HG02678 (cell line): ENCODE measurements around the gene ZNF398.
"Not testable (repeated sequence)": the region's sequence is repeated elsewhere in the genome, so short reads cannot be mapped to it uniquely, and the experiment has no call there.

ENCODE experiments used
- ATAC-seq: cut with Tn5 transposase; IDR thresholded peaks from one replicate; pipeline ENCODE4 v1.9.1; 2021; ENCODE audit warnings: mild to moderate bottlenecking, moderate library complexity; ENCODE audit not compliant: unreplicated experiment

Gene ZNF398, protein sequence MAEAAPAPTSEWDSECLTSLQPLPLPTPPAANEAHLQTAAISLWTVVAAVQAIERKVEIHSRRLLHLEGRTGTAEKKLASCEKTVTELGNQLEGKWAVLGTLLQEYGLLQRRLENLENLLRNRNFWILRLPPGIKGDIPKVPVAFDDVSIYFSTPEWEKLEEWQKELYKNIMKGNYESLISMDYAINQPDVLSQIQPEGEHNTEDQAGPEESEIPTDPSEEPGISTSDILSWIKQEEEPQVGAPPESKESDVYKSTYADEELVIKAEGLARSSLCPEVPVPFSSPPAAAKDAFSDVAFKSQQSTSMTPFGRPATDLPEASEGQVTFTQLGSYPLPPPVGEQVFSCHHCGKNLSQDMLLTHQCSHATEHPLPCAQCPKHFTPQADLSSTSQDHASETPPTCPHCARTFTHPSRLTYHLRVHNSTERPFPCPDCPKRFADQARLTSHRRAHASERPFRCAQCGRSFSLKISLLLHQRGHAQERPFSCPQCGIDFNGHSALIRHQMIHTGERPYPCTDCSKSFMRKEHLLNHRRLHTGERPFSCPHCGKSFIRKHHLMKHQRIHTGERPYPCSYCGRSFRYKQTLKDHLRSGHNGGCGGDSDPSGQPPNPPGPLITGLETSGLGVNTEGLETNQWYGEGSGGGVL

DNA sequence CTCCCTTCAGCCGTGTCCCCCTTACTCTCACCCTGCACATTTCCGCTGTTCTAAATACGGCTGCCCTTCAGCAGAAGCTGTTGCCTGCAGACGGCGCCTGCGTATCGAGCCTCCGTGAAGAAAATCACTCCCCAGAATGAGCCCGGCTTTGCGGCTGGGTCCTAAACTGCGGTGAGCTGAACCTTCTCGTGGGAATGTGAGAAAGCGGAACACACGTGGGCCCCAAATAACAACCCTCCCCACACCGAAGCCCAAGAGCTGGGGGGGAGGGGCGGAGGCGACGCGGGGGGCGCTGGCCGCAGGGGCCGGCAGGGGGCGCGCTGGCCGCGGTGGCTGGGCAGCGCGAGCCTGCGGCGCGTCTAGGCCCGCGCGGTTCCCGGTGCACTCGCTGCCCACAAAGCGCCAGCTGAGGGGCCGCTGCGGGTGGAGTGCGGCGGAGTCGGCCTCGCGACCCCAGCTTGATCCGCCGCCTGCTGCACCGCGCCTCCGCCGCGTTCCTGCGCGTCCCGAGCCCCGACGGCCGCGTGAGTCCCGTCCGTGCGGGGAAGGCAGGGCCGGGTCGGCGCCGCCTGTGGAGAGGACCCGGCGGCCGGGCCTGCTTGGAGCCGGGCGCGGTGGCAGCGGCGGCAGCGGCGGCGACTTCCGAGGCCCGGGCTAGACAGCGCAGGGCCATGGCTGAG is at the start of gene ZNF398:
Gene ZNF398 (plus strand): TSS at position 382 of the 680 bp plus-strand sequence. CDS start 290 bp downstream, at position 672.
- peak; percentile 74 for ATAC-seq

DNA sequence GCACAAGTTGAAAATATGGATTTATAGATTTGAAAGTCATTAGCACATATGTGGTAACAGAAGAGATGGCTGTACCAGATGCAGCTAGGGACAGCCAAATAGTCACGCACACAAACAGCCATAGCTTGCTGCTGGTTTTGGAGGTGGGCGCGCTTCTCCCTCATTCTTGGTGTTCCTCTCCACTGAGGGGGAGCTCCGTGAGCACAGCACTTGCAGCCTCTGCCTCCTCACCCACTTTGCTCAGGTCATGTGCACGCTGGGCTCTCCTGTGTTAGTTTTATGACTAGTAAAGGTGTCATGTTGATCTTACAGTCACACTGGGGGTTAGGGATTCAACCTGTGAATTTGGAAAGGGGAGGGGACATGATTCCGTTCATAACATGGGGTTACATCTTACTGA is 48.2 kb upstream of the ZNF398 start:
- ATAC-seq = no peak

DNA sequence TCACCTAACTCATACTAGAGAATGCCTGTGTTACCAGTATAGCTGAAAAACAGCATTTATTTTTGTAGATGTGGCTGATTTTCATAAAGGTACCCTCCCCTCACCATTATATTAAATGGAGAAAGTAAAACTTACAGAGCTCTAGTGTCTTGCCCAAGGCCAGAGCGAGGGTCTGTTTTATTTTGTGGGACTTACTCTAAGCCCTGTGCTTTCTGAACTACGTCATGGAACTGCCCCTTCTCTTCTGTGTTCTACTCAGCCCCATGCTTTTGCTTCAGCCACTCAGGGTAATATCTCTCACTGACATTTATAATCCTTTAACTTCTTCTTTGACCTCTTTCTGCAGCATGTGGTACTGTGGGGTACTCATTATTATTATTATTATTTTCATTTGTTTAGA is 46.4 kb upstream of the ZNF398 start:
- ATAC-seq = no peak

DNA sequence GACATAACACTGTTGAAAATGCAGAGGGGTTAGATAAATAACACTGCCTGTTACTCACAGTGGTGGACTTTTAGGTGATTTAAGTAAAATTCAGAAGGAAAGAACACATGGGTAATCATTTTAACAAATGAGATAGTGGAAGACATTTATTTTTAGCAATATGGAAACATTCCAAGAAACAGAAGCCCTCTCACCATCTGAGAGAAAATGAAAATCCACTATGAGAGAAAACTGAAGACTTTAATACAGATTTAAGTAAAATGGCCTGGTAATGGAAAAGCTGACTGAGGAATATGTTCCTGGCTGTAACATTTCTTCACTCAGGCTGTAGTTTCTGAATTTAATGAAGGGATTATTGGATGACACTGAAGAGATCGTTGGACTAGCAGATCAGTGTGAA is 44.6 kb upstream of the ZNF398 start:
- ATAC-seq = no peak

DNA sequence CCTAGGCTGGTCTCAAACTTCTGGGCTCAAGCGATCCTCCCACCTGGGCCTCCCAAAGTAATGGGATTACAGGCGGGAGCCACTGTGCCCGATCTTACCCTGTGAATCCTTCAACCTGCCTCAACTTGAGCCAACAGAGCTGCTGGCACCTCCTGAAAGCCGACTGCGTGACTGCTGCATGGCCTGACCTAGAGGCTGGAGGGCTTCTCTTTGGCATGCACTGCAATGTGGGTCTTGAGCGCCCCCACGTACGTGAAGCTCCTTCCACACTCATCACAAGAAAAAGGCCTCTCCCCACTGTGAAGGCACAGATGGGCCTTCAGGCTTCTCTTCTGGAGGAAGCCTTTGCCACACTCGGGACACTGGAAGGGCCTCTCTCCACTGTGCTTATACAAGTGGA is 43.8 kb upstream of the ZNF398 start:
- no peak for ATAC-seq

DNA sequence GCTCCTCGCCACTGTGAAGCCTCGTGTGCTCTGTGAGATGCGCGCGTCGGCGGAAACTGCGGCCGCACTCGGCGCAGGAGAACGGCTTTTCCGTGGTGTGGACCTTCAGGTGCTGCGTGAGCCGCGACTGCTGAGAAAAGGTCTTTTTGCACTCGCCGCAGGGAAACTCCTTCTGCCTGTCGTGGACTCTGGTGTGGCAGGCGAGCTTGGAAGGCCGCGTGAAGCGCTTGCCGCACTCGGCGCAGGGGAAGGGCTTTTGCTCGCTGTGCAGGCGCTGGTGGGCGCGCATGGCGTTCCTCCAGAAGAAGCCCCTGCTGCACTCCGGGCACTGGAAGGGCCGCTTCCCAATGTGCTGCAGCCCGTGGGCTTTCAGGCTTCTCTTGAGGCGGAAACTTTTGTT is 43.0 kb upstream of the ZNF398 start:
- ATAC-seq = no peak

DNA sequence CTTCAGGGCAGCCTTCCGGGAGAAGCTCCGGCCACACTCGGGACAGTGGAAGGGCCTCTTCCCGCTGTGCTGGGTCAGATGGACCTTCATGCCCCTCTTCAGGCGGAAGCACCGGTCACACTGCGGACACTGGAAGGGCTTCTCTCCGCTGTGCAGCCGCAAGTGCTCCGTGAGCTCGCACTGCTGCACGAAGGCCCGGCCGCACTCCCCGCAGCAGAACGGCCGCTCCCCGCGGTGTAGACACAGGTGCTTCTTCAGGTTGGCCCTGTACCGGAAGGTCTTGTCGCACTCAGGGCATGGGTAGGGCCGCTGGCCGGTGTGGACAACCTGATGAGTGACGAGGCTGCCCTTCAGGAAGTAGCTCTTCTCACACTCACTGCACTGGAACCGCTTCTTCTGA is 42.5 kb upstream of the ZNF398 start:
- no peak for ATAC-seq

DNA sequence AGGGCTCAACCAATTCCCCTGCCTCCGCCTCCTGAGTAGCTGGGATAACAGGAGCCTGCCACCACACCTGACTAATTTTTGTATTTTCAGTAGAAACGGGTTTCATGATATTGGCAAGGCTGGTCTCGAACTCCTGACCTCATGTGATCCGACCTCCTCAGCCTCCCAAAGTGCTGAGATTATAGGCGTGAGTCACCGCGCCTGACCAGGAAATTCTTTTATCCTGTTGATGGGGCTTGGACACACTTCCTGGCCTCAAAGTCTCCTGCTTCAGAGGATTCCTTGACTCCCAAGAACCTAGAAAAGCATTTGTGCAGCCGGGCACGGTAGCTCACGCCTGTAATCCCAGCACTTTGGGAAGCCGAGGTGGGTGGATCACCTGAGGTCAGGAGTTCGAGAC is 37.3 kb upstream of the ZNF398 start:
- ATAC-seq = no peak

DNA sequence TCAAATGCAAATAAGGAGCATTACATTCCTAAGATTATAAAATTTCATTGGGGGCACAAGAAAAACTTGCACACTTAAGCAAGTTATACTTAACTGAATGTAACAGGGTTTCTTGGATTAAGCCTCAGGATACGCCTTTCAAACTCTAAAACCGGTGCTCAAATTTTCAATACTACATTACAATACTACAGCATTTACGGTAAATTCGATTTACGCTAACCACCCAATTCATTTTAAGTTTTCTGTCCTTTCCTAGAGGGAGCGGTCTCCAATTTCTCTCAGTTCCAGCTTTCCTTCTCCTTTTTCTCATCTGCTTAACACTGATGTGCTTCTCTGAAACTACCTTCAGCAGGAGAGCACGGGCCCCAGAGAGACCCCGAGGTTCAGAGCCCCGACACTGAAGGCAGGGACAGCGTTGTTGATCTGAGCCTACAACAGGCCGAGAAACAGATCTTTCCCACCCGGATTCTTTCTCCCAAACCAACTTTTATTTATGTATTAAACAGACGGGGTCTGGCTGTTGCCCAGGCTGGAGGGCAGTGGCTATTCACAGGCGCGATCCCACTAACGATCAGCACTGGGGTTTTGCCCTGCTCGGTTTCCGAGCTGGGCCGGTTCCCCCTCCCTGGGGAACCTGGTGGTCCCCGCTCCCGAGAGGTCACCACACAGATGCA is 21.9 kb upstream of the ZNF398 start:
- ATAC-seq = no peak

DNA sequence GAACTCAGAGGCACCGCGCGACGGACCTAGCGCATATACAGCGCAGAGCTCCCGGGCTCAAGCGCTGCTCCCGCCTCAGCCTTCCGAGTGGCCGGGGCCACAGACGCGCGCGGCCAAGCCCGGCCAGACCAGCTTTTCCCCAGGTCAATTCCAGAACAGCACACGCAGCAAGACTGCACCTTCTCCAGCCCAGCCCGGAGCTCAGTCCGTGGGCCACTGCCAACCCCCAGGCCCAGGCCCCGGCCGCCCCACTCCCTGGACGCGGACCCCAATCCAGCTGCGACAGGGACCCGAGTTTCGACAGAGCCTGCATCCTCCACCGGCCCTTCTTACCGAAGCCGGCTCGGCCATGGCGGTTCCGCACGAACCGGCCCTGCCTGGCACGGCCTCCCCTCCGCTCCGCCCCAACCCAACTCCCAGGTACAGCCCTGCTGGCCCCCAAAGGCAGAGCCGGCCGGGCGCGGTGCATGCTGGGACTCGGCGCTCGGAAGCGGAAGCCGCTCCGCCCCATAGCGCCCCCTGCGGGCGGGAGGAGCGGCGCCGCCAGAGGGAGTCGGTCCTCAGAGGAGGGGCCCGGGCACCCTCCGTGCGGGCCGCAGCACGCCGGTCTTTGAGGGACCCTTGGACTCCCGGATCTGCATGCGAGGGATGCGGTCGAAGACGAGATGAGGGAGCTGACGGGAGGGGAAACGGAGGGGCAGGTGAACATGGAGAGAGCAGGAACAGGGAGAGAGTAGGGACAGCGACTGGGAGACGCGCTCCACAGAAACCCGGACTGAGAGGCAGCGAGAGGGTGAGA is 21.2 kb upstream of the ZNF398 start, which contains the start of gene ZNF425:
Gene ZNF425 (minus strand): TSS at position 462 of the 799 bp plus-strand sequence. CDS start 111 bp downstream, at position 351.
- peak; percentile 84 for ATAC-seq

DNA sequence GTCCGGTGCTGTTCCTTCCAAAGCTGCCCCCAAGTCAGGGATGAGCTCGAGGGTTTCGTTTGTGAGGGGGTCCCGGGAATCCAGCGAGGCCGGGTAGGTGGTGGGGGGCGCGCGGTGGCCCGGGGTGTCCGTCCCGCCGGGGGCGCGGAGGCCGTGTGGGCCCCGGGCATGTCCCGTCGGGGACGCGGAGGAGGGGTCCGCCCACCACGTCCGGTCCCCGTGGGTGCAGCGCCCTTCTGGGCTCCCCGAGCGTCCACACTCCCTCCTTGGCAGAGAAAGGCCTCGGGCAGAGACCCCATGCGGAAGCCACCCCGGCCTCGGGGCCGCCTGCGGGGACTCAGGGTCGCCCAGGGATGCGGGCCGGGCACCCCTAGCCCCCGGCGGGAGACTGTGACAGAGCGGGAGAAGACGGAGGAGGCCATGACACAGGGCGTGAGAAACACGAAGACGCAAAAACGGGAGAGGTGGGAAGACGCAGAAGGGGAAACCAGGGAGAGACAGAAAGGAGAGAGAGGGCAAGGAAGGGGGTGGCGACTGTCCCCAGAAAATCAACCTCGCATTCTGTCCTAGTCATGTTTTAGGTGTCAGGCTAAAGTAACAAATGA is 20.5 kb upstream of the ZNF398 start:
- peak; percentile 40 for ATAC-seq

DNA sequence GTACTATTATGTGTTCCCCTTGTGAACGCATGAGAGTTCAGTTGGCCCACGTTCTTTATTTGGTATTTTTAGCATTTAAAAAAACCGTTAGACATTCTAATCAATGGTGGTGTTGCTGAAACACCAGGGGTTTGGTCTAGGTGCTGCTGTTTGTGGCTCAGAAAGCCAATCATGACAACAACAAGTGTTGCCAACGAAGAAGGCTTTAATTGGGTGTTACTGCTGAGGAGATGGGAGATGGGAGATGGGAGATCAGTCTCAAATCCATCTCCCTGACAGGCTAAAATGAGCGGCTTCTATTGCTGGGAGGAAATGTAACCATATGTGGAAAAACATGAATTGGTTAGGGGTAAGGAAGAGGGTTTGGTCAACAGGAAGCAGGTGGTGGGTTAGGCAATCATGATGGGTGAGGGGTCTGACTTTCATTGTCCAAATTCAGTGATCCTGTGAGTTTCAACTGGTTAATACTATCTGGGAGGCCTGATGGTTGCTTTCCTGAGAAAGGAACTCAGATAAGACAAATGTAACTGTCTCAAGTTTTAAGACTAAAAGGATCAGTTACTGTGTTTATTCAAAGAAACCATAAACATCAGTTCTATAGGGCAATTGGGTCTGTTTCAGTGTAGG is 16.6 kb upstream of the ZNF398 start:
- ATAC-seq = no peak

DNA sequence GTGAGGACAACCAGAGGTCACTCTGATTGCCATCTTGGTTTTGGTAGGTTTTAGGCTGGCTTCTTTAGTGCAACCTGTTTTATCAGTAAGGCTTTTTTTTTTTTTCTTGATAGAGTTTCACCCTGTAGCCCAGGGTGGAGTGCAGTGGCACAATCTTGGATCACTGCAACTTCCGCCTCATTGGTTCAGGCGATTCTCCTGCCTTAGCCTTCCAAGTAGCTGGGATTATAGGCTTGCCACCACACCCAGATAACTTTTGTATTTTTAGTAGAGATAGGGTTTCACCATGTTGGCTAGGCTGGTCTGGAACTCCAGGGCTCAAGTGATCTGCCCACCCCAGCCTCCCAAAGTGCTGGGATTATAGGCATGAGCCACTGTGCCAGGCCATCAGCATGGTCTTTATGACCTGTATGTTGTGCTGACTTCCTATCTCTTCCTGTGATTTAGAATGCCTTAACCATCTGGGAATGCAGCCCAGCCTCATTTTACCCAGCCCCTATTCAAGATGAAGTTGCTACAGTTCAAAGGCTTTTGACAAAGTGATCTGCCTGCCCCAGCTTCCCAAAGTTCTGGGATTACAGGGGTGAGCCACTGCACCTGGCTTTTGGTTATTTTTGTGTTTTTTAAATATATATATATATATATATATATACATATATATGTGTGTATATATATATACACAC is 14.1 kb upstream of the ZNF398 start:
- ATAC-seq = no peak

DNA sequence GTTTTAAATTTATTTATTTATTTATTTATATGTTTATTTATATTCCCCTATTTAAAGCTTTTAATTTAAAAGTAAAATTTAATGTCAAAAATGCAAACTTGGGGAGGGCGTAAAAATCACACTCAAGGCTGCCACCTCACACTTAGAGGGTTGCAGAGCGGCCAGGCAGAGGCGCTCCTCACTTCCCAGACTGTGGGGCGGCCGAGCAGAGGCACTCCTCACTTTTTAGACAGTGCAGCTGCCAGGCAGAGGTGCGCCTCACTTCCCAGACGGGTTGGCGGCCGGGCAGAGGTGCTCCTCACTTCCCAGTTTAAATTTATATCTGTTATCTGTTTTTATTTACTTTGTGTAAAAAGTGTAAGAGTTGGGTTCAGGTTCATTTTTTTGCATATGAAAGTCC is 11.1 kb upstream of the ZNF398 start:
- no peak for ATAC-seq

DNA sequence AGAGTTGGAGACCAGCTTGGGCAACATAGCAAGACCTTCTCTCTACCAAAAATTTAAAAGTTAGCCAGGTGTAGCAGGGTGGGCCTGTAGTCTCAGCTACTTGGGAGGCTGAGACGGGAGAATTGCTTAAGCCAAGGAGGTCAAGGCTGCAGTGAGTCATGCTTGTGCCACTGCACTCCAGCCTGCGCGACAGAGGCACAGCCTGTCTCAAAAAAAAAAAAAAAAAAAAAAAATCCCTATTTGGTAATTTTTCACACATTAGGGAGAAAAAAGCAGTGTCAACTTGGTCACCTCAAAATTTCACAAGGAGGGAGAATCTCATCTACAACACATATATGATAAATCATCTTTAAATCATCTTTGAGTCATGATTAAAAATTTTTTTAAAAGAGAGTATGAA is 6.4 kb upstream of the ZNF398 start:
- no peak for ATAC-seq

DNA sequence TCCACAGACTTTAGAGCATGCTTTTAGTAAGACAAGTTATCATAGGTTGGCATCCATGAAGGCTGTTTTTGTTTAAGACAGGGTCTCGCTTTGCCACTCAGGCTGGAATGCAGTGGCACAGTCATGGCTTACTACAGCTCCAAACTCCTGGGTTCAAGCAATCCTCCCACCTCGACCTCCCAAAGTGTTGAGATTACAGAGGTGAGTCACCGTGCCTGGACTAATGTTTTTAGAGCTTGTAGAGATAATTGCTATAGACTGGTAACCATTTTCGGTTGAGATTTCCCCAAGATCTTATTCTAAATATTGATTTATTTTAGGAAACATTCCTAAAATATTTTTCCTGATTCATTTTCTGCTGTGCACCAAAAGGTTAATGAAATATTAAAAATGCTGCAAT is 5.4 kb upstream of the ZNF398 start:
- ATAC-seq = no peak

DNA sequence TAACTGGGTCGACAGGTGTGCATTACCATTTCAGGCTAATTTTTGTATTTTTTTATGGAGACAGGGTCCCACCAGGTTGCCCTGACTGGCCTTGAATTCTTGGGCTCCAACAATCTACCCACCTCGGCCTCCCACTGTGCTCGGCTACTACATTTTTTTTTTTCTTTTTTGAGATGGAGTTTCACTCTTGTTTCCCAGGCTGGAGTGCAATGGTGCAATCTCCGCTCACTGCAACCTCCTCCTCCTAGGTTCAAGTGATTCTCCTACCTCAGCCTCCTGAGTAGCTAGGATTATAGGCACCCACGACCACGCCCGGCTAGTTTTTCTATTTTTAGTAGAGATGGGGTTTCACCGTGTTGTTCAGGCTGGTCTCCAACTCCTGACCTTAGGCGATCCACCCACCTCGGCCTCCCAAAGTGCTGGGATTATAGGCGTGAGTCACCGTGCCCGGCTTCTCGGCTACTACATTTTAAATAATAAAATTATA is 2.8 kb upstream of the ZNF398 start:
- ATAC-seq = not testable (repeated sequence)

DNA sequence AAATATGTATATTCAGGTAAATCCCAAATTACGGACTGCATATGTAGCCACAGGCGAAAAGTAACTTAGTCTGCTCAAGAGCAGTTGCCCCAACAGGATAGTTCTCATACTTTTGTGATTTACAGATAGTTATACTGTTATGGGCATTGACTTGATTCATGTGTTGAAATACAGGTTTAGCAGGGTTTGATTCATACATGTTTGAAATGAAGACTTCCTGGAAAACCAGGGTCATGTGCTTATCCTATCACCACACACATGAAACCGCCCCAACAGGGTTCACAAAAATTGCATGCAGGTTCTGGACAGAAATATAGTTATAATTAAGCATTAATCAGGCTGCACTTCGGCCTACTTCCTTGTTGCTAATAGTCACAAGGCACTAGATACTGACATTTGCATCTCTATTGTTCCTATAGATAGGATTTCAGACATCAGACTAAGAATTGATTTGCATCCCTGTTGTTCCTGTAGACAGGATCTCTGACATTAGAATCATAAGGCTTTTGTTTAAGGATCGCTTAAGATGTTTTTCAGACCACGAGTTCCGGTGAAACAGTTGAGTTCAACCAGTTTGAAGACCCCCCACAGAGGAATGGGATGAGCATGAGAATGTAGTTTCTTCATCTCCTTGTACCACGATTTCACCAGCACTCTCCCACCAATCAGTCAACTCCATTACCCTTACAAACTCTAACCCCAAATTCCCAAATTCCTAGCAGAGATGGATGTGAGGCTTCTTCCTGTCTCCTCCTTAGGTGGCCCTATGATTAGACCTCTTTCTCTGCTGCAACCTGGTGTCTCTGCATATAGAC is 2.0 kb upstream of the ZNF398 start:
- no peak for ATAC-seq
